ENCODE measurements around the gene PDE4A.
A peak's percentile ranks its signal among the peaks of the same experiment; 100 is the strongest.

The PDE4A gene

DNA sequence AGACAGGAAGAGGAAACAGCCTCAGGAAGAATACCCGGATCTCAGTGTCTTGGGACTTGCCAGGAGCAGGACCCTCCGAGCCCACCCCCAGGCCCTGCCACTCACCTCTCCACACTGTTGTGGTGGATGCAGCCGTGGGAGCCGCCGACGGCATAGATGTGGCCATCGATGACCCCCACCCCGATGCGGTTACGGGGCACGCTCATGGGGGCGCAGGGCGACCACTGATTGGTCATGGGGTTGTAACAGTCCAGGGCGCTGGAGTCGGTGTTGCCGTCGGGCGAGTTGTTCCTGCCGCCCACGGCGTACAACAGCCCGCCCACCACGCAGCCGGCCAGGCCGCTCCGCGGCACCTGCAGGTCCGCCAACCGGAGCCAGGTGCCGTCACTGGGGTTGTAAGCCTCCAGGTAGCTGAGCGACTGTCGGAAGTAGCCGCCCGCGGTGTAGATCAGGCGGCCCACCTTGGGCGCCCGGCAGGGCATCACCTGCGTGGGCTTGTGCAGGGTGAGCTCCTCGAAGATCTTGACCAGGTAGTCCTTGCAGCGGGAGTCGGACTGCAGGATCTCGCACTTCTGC lies 71.2 kb downstream of the PDE4A start:
- Histone ChIP-seq H3K79me1 (ENCODE audit: low read length) (no peaks in the 10 kb centered on the region), H3K27me3 (ENCODE audit: insufficient read depth, low read length) (no peaks in the 10 kb centered on the region), H2BK12ac (ENCODE audit: low read length) (no peak overlapping the region), H3K9me3 (ENCODE audit: insufficient read depth, low read depth, low read length) (no peaks in the 10 kb centered on the region), H3K27ac (ENCODE audit: low read depth, low read length) (no peak overlapping the region), H2BK5ac (ENCODE audit: low read depth, low read length, poor library complexity) (no peak overlapping the region), H3K4me3 (ENCODE audit: low read depth, low read length) (no peak overlapping the region), H3K4ac (ENCODE audit: low read depth, low read length) (no peak overlapping the region), H4K8ac (ENCODE audit: low read depth, low read length) (no peak overlapping the region), H3K4me2 (ENCODE audit: low read length) (no peak overlapping the region), H3K18ac (ENCODE audit: low read length) (no peak overlapping the region), H4K12ac (ENCODE audit: low read depth, low read length) (no peak overlapping the region), H3K79me2 (ENCODE audit: control insufficient read depth, insufficient read depth, low read length, poor library complexity) (no peaks in the 10 kb centered on the region), H2BK120ac (ENCODE audit: insufficient read depth, low read length, poor library complexity) (no peak overlapping the region), H3K36me3 (ENCODE audit: control insufficient read depth in 1 of 2, insufficient read depth in 2 of 2, low read length in 2 of 2) (peaks cover 49 to 62% of the 10 kb centered on the region in 2 experiments), H2AFZ (ENCODE audit: insufficient read depth, low read length, poor library complexity) (no peak overlapping the region), H4K91ac (ENCODE audit: low read depth, low read length) (no peak overlapping the region), H3K4me1 (ENCODE audit: control insufficient read depth in 1 of 2, insufficient read depth in 2 of 2, low read length in 2 of 2) (no peaks in the 10 kb centered on the region), H3K9ac (ENCODE audit: low read length) (no peak overlapping the region), H3K14ac (ENCODE audit: low read length) (no peak overlapping the region), H2AK5ac (ENCODE audit: low read length) (no peak overlapping the region), H3K23ac (ENCODE audit: low read length) (no peak overlapping the region)
- no peak for DNase-seq
- WGBS (ENCODE audit: extremely low coverage, insufficient coverage, insufficient read length): no CpG with 5 or more reads among the region's 43 CpGs

DNA sequence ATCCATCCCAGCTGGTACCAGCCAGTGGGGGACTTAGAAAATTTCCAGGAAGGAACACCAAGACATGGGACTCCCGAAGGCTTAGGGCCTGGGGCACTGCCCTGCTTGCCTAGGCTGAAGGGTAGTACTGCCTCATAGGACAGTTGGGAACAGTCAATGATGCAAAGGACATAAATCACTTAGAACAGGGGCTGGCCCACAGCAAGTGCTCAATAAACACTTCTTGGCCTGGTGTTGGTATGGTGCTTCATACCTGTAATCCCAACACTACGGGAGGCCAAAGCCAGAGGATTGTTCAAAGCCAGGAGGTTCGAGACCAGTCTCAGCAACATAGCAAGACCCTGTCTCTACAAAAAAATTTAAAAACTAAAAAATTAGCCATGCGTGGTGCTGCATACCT lies 77.0 kb downstream of the PDE4A start:
- Histone ChIP-seq H3K23ac (ENCODE audit: low read length) (no peak overlapping the region), H3K27ac (ENCODE audit: low read depth, low read length) (no peak overlapping the region), H3K4ac (ENCODE audit: low read depth, low read length) (no peak overlapping the region), H3K4me2 (ENCODE audit: low read length) (no peak overlapping the region), H4K12ac (ENCODE audit: low read depth, low read length) (no peak overlapping the region), H2BK120ac (ENCODE audit: insufficient read depth, low read length, poor library complexity) (no peak overlapping the region), H3K9me3 (ENCODE audit: insufficient read depth, low read depth, low read length) (peaks cover 3% of the 10 kb centered on the region), H2AFZ (ENCODE audit: insufficient read depth, low read length, poor library complexity) (no peak overlapping the region), H3K4me1 (ENCODE audit: control insufficient read depth in 1 of 2, insufficient read depth in 2 of 2, low read length in 2 of 2) (peaks cover 8% of the 10 kb centered on the region in 2 experiments), H2BK12ac (ENCODE audit: low read length) (no peak overlapping the region), H3K4me3 (ENCODE audit: low read depth, low read length) (no peak overlapping the region), H3K9ac (ENCODE audit: low read length) (no peak overlapping the region), H3K79me1 (ENCODE audit: low read length) (peaks cover 7% of the 10 kb centered on the region), H4K91ac (ENCODE audit: low read depth, low read length) (no peak overlapping the region), H2BK5ac (ENCODE audit: low read depth, low read length, poor library complexity) (no peak overlapping the region), H2AK5ac (ENCODE audit: low read length) (no peak overlapping the region), H3K79me2 (ENCODE audit: control insufficient read depth, insufficient read depth, low read length, poor library complexity) (peaks cover 10% of the 10 kb centered on the region), H3K18ac (ENCODE audit: low read length) (no peak overlapping the region), H3K27me3 (ENCODE audit: insufficient read depth, low read length) (no peaks in the 10 kb centered on the region), H3K14ac (ENCODE audit: low read length) (no peak overlapping the region), H3K36me3 (ENCODE audit: control insufficient read depth in 1 of 2, insufficient read depth in 2 of 2, low read length in 2 of 2) (peaks cover 31 to 36% of the 10 kb centered on the region in 2 experiments), H4K8ac (ENCODE audit: low read depth, low read length) (no peak overlapping the region)
- WGBS (ENCODE audit: extremely low coverage, insufficient coverage, insufficient read length): no CpG with 5 or more reads among the region's 4 CpGs
- DNase-seq: no peak

DNA sequence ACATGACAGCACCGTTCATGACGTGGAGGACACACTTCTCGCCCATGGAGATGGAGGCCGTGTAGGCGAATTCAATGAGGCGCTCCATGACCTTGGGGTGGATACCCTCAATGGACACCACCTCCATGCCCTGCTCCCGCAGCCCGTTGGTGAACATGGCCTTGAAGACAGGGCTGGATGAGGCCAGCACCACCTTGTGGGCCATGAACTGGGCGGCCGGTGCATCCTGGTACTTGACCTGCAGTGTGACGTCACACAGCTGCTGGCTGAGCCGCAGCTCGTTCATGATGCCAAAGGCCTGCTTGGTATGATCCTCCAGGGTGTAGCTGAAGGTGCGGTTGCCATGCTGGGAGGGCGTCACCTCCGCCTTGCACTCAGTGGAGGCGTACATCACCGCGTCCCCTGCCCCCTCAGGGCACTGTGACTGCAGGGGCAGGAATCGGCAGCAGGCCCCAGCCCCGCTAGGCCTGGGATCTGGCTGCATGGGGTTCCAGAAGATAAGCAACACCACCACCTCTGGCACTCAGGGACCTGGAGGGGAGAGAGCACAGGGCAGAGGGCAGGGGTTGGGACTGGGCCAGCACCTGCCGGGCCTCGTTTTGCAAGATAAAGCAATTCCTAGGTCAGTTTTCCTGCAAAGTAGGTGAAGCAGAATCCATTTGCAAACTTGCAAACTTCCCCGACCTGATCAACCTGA lies 79.4 kb downstream of the PDE4A start:
- Histone ChIP-seq H3K4ac (ENCODE audit: low read depth, low read length) (peak overlapping the region; percentile 70), H3K27me3 (ENCODE audit: insufficient read depth, low read length) (no peaks in the 10 kb centered on the region), H3K4me2 (ENCODE audit: low read length) (no peak overlapping the region), H4K8ac (ENCODE audit: low read depth, low read length) (no peak overlapping the region), H2BK12ac (ENCODE audit: low read length) (no peak overlapping the region), H3K79me2 (ENCODE audit: control insufficient read depth, insufficient read depth, low read length, poor library complexity) (peaks cover 17% of the 10 kb centered on the region), H3K4me1 (ENCODE audit: control insufficient read depth in 1 of 2, insufficient read depth in 2 of 2, low read length in 2 of 2) (peaks cover 8 to 10% of the 10 kb centered on the region in 2 experiments), H2BK120ac (ENCODE audit: insufficient read depth, low read length, poor library complexity) (no peak overlapping the region), H4K12ac (ENCODE audit: low read depth, low read length) (no peak overlapping the region), H3K27ac (ENCODE audit: low read depth, low read length) (no peak overlapping the region), H3K36me3 (ENCODE audit: control insufficient read depth in 1 of 2, insufficient read depth in 2 of 2, low read length in 2 of 2) (peaks cover 24 to 31% of the 10 kb centered on the region in 2 experiments), H3K9me3 (ENCODE audit: insufficient read depth, low read depth, low read length) (peaks cover 3% of the 10 kb centered on the region), H2AFZ (ENCODE audit: insufficient read depth, low read length, poor library complexity) (no peak overlapping the region), H4K91ac (ENCODE audit: low read depth, low read length) (no peak overlapping the region), H3K4me3 (ENCODE audit: low read depth, low read length) (peak overlapping the region; percentile 15), H3K9ac (ENCODE audit: low read length) (no peak overlapping the region), H2AK5ac (ENCODE audit: low read length) (no peak overlapping the region), H3K18ac (ENCODE audit: low read length) (no peak overlapping the region), H2BK5ac (ENCODE audit: low read depth, low read length, poor library complexity) (no peak overlapping the region), H3K23ac (ENCODE audit: low read length) (no peak overlapping the region), H3K14ac (ENCODE audit: low read length) (no peak overlapping the region), H3K79me1 (ENCODE audit: low read length) (peaks cover 17% of the 10 kb centered on the region)
- WGBS (ENCODE audit: extremely low coverage, insufficient coverage, insufficient read length): no CpG with 5 or more reads among the region's 24 CpGs
- no peak for DNase-seq

DNA sequence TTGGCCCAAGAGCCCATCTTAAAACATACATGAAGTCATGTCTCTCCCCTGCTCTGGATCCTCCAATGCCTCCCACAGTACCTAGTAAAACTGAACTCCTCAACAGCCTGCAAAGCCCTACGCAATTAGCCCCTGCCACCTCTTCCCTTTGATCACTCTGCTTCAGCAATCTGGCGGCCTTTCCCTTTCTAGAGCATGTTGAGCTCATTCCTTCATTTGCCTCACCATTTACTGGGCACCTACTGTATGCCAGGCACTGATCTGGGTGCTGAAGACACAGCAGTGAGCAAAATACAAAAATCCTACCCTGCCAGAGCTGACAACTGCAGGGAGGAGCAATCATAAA lies 79.9 kb downstream of the PDE4A start:
- no peak overlapping the region for H3K4me2 ChIP-seq (ENCODE audit: low read length)
- WGBS (ENCODE audit: extremely low coverage, insufficient coverage, insufficient read length): no CpG with 5 or more reads among the region's 2 CpGs
- no peak overlapping the region for H3K4me3 ChIP-seq (ENCODE audit: low read depth, low read length)
- no peak overlapping the region for H3K23ac ChIP-seq (ENCODE audit: low read length)
- peaks cover 3% of the 10 kb centered on the region for H3K9me3 ChIP-seq (ENCODE audit: insufficient read depth, low read depth, low read length)
- no peak overlapping the region for H3K27ac ChIP-seq (ENCODE audit: low read depth, low read length)
- no peak overlapping the region for H4K91ac ChIP-seq (ENCODE audit: low read depth, low read length)
- no peak overlapping the region for H4K8ac ChIP-seq (ENCODE audit: low read depth, low read length)
- H3K9ac ChIP-seq (ENCODE audit: low read length): no peak overlapping the region
- no peak overlapping the region for H2AFZ ChIP-seq (ENCODE audit: insufficient read depth, low read length, poor library complexity)
- no peaks in the 10 kb centered on the region for H3K27me3 ChIP-seq (ENCODE audit: insufficient read depth, low read length)
- H3K18ac ChIP-seq (ENCODE audit: low read length): peak overlapping the region; percentile 29
- H3K79me1 ChIP-seq (ENCODE audit: low read length): peaks cover 17% of the 10 kb centered on the region
- H2BK120ac ChIP-seq (ENCODE audit: insufficient read depth, low read length, poor library complexity): no peak overlapping the region
- no peak overlapping the region for H3K14ac ChIP-seq (ENCODE audit: low read length)
- DNase-seq: no peak
- H3K79me2 ChIP-seq (ENCODE audit: control insufficient read depth, insufficient read depth, low read length, poor library complexity): peaks cover 17% of the 10 kb centered on the region
- H3K4me1 ChIP-seq (ENCODE audit: control insufficient read depth in 1 of 2, insufficient read depth in 2 of 2, low read length in 2 of 2): peaks cover 8 to 10% of the 10 kb centered on the region in 2 experiments
- H3K4ac ChIP-seq (ENCODE audit: low read depth, low read length): peak overlapping the region; percentile 70
- no peak overlapping the region for H2BK12ac ChIP-seq (ENCODE audit: low read length)
- H2BK5ac ChIP-seq (ENCODE audit: low read depth, low read length, poor library complexity): no peak overlapping the region
- H4K12ac ChIP-seq (ENCODE audit: low read depth, low read length): peak overlapping the region; percentile 55
- H3K36me3 ChIP-seq (ENCODE audit: control insufficient read depth in 1 of 2, insufficient read depth in 2 of 2, low read length in 2 of 2): peaks cover 21 to 26% of the 10 kb centered on the region in 2 experiments
- no peak overlapping the region for H2AK5ac ChIP-seq (ENCODE audit: low read length)
